Activated B cell treated with CpG ODN at 0.5 μM for 24 hours (primary cell): Measurements from ENCODE around the gene PRRC1. TPM values are rescaled to one million over a fixed set of nuclear protein-coding genes. Genes with fewer than 3 reads are reported as not detected.

Experiments
- ATAC-seq: fragments of 200-7000 bp; cut with Tn5 transposase; one replicate; pipeline ENCODE4 v1.10.0; 2021; ENCODE audit warnings: low read depth, mild to moderate bottlenecking, moderate library complexity
- CTCF ChIA-PET: fragments of 350-600 bp; sonication (Branson Sonifier 250); formaldehyde crosslinking; loops from one replicate; lab custom pipeline; 2021; ENCODE audit warnings: antibody characterized with exemption; lab: Charles Lee
- POLR2A ChIA-PET: fragments of 350-600 bp; sonication (Branson Sonifier 250); formaldehyde crosslinking; loops from one replicate; lab custom pipeline; 2021; ENCODE audit warnings: antibody characterized with exemption; lab: Charles Lee
- DNase-seq: peaks from one replicate; pipeline ENCODE4 v3.0.0; 2022
- H3K27ac Mint-ChIP-seq: one replicate; pipeline ENCODE4 v1.8.0; 2020; ENCODE audit warnings: mixed read lengths
- H3K27me3 Mint-ChIP-seq: one replicate; pipeline ENCODE4 v1.8.0; 2021; ENCODE audit warnings: mixed read lengths
- H3K36me3 Mint-ChIP-seq: one replicate; pipeline ENCODE4 v1.8.0; 2021; ENCODE audit warnings: low read depth, mixed read lengths
- H3K4me1 Mint-ChIP-seq: one replicate; pipeline ENCODE4 v1.8.0; 2021; ENCODE audit warnings: mixed read lengths
- H3K4me3 Mint-ChIP-seq: one replicate; pipeline ENCODE4 v1.8.0; 2020; ENCODE audit warnings: mild to moderate bottlenecking, mixed read lengths
- H3K9me3 Mint-ChIP-seq: one replicate; pipeline ENCODE4 v1.8.0; 2020; ENCODE audit warnings: mixed read lengths
- intact Hi-C: fragments of 100-400 bp; cut with micrococcal nuclease; formaldehyde crosslinking; loops from one replicate; pipeline ENCODE4 v1.15.1; 2024
- total RNA-seq: library from RNA; stranded (reverse); gene quantifications from 2 replicates; pipeline ENCODE4 v1.2.3, GENCODE V29; 2022
- TF ChIP-seq, protein P1 (sequence below): fragments of 200-600 bp; IDR thresholded peaks from one replicate; pipeline ENCODE4 v1.8.0; 2022; ENCODE audit warnings: antibody characterized with exemption, mild to moderate bottlenecking

Gene PRRC1
- total RNA-seq, 1 donor from 2014 or later, result 34.7 TPM

- H3K4me1 Mint-ChIP-seq, result peaks cover 3% of the 10 kb centered on the region
- H3K36me3 Mint-ChIP-seq, result no peaks in the 10 kb centered on the region
- H3K4me3 Mint-ChIP-seq, result no peak overlapping the region
- peaks cover 13% of the 10 kb centered on the region for H3K9me3 Mint-ChIP-seq
- TF ChIP-seq, protein P1, sequence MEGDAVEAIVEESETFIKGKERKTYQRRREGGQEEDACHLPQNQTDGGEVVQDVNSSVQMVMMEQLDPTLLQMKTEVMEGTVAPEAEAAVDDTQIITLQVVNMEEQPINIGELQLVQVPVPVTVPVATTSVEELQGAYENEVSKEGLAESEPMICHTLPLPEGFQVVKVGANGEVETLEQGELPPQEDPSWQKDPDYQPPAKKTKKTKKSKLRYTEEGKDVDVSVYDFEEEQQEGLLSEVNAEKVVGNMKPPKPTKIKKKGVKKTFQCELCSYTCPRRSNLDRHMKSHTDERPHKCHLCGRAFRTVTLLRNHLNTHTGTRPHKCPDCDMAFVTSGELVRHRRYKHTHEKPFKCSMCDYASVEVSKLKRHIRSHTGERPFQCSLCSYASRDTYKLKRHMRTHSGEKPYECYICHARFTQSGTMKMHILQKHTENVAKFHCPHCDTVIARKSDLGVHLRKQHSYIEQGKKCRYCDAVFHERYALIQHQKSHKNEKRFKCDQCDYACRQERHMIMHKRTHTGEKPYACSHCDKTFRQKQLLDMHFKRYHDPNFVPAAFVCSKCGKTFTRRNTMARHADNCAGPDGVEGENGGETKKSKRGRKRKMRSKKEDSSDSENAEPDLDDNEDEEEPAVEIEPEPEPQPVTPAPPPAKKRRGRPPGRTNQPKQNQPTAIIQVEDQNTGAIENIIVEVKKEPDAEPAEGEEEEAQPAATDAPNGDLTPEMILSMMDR, result no peak
- H3K27ac Mint-ChIP-seq, result no peak overlapping the region
- ATAC-seq (no peak), DNase-seq (no peak)
- H3K27me3 Mint-ChIP-seq, result peaks cover 2% of the 10 kb centered on the region
- CTCF ChIA-PET, result no interaction called here
- POLR2A ChIA-PET, result no interaction called here
- intact Hi-C loops, result no loop called here
Observed at GRCh38 chr5:127572930-127573329, 55.5 kb downstream of the PRRC1 start.

DNA sequence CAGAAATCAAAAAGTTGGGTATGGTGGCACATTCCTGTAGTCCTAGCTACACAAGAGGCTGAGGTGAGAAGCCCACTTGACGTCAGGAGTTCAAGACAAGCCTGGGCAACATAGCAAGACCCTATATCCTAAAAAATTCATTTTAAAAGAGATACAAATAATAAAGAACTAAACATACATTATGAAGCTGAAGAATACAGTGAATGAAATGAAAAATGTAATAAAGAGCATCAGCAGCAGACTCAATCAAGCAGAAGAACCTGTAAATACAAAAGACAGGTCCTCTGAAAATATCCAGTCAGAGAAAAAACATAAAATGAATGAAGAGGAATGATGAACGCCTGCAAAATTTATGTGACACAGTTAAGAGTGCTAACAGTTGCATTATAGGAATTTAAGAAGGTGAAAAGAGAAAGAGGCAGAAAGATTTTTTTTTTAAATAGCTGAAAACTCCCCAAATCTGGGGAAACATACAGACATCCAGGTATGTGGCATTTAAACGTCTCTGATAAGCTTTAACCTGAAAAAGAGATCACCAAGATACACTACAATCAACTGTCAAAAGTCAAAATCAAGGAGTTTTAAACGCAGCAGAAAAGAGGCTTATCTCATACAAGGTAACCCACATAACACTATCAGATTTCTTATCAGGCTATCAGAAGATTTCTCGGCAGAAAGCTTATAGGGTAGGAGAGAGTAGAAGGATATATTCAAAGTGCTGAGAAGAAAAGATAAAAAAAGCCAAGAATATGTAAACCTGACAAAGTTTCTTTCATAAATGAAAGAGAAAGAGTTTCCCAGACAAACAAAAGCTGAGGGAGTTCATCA, 57.6 kb downstream of the PRRC1 start:
- no peak for DNase-seq
- TF ChIP-seq, protein P1, result no peak
- no peak for ATAC-seq
- H3K4me1 Mint-ChIP-seq, result no peaks in the 10 kb centered on the region
- H3K27me3 Mint-ChIP-seq, result no peaks in the 10 kb centered on the region
- H3K36me3 Mint-ChIP-seq, result no peaks in the 10 kb centered on the region
- CTCF ChIA-PET, result no interaction called here
- no peak overlapping the region for H3K27ac Mint-ChIP-seq
- H3K9me3 Mint-ChIP-seq, result peaks cover 13% of the 10 kb centered on the region
- intact Hi-C loops, result no loop called here
- POLR2A ChIA-PET, result no interaction called here
- H3K4me3 Mint-ChIP-seq, result no peak overlapping the region

GRCh38 chr5:127577458-127577857, 60.0 kb downstream of the PRRC1 start:
- CTCF ChIA-PET, result no interaction called here
- Mint-ChIP-seq H3K27ac (no peak overlapping the region), H3K27me3 (no peaks in the 10 kb centered on the region), H3K36me3 (no peaks in the 10 kb centered on the region), H3K4me3 (no peak overlapping the region), H3K9me3 (peaks cover 13% of the 10 kb centered on the region), H3K4me1 (no peaks in the 10 kb centered on the region)
- POLR2A ChIA-PET, result no interaction called here
- no peak for ATAC-seq
- intact Hi-C loops, result no loop called here
- no peak for DNase-seq
- TF ChIP-seq, protein P1, result no peak

DNA sequence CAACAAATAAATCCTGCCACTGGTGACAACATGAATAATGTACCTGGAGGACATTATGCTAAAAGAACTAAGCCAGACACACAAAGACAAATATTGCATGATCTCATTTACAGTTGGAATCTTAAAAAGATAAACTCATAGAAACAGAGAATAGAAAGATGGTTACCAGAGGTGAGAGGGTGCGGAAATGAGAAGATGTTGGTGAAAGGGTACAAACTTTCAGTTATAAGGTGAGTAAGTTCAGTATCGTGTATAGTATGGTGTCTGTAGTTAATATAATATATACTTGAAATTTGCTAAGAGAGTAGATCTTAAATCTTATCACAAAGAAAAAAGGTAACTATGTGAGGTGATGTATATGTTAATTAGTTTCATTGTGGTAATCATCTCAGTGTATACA, 63.3 kb downstream of the PRRC1 start:
- intact Hi-C loops, result no loop called here
- no peak overlapping the region for H3K4me3 Mint-ChIP-seq
- CTCF ChIA-PET, result no interaction called here
- H3K4me1 Mint-ChIP-seq, result peaks cover 3% of the 10 kb centered on the region
- TF ChIP-seq, protein P1, result no peak
- DNase-seq (no peak), ATAC-seq (no peak)
- H3K9me3 Mint-ChIP-seq, result no peaks in the 10 kb centered on the region
- POLR2A ChIA-PET, result no interaction called here
- no peak overlapping the region for H3K27ac Mint-ChIP-seq
- H3K36me3 Mint-ChIP-seq, result no peaks in the 10 kb centered on the region
- H3K27me3 Mint-ChIP-seq, result no peaks in the 10 kb centered on the region

- Mint-ChIP-seq H3K4me1 (peaks cover 5% of the 10 kb centered on the region), H3K27ac (no peak overlapping the region), H3K36me3 (no peaks in the 10 kb centered on the region), H3K4me3 (no peak overlapping the region), H3K9me3 (no peaks in the 10 kb centered on the region), H3K27me3 (no peaks in the 10 kb centered on the region)
- CTCF ChIA-PET, result no interaction called here
- intact Hi-C loops, result no loop called here
- POLR2A ChIA-PET, result no interaction called here
- TF ChIP-seq, protein P1, result no peak
- ATAC-seq (no peak), DNase-seq (no peak)
Observed at GRCh38 chr5:127581450-127581849, 64.0 kb downstream of the PRRC1 start.
